Measurements from ENCODE around the gene CAPZB. TPM values are rescaled to one million over a fixed set of nuclear protein-coding genes. Genes with fewer than 3 reads are reported as not detected.
A peak's percentile ranks its signal among the peaks of the same experiment; 100 is the strongest.

CAPZB gene
- polyA plus RNA-seq, 2 donors = 221 to 272 TPM

DNA sequence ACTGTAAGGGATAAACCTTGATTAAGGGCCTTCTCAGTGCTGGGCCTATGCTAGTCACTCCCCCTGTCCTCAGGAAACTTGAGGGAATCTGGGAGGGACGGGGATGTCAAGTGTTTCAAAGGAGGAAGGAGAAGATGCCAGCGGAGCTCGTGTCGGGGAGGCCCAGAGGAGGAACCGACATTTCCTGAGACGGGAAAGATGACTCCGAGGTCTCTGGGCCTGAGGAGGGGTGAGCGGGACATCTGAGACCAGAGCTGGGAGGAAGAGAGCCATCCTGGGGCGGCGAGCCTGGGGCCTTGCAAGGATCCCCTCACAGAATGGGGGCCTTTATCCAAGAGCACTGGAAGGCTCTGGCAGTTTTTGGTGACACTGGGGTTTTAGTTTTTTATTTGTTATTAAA is 162.9 kb downstream of the CAPZB start:
- no peaks in the 10 kb centered on the region for H3K4me1 ChIP-seq (ENCODE audit: control insufficient read depth in 2 of 2, insufficient read depth in 2 of 2, low read length in 1 of 2)
- WGBS, 2 donors = 80 to 83% methylated on average over 10 of the region's 10 CpGs
- peaks cover 13 to 36% of the 10 kb centered on the region in 2 donors for H3K36me3 ChIP-seq (ENCODE audit: control insufficient read depth in 2 of 2, insufficient read depth in 2 of 2, low read length in 1 of 2)
- no peaks in the 10 kb centered on the region for H3K27me3 ChIP-seq (ENCODE audit: control insufficient read depth in 1 of 2, insufficient read depth in 2 of 2, low read length in 2 of 2)
- no peak overlapping the region for H3K27ac ChIP-seq (ENCODE audit: low read depth in 2 of 2, low read length in 1 of 2)
- H3K9me3 ChIP-seq (ENCODE audit: control insufficient read depth in 2 of 2, insufficient read depth in 1 of 2, low read depth in 1 of 2, low read length in 1 of 2) = no peaks in the 10 kb centered on the region
- no peak overlapping the region for H3K4me3 ChIP-seq (ENCODE audit: low read depth in 1 of 2, low read length in 2 of 2)

DNA sequence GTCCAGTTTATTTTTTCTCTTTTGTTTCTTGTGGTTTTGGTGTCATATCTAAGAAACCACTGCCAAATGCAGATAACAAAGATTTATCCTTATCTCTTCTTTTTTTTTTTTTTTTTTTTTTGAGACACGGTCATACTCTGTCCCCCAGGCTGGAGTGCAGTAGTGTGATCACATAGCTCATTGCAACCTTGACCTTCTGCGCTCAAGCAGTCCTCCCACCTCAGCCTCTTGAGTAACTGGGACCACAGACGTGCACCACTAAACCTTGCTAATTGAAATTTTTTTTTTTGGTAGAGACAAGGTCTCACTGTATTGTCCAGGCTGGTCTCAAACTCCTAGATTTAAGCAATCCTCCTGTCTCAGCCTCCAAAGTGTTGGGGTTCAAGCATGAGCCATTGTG is 164.3 kb downstream of the CAPZB start:
- H3K4me3 ChIP-seq (ENCODE audit: low read depth in 1 of 2, low read length in 2 of 2) = no peak overlapping the region
- no peaks in the 10 kb centered on the region for H3K9me3 ChIP-seq (ENCODE audit: control insufficient read depth in 2 of 2, insufficient read depth in 1 of 2, low read depth in 1 of 2, low read length in 1 of 2)
- H3K27me3 ChIP-seq (ENCODE audit: control insufficient read depth in 1 of 2, insufficient read depth in 2 of 2, low read length in 2 of 2) = no peaks in the 10 kb centered on the region
- H3K36me3 ChIP-seq (ENCODE audit: control insufficient read depth in 2 of 2, insufficient read depth in 2 of 2, low read length in 1 of 2) = peaks cover 13 to 27% of the 10 kb centered on the region in 2 donors
- H3K27ac ChIP-seq (ENCODE audit: low read depth in 2 of 2, low read length in 1 of 2) = no peak overlapping the region
- 90 to 94% methylated on average over 2 to 3 of the region's 3 CpGs for WGBS, 2 donors
- H3K4me1 ChIP-seq (ENCODE audit: control insufficient read depth in 2 of 2, insufficient read depth in 2 of 2, low read length in 1 of 2) = no peaks in the 10 kb centered on the region

DNA sequence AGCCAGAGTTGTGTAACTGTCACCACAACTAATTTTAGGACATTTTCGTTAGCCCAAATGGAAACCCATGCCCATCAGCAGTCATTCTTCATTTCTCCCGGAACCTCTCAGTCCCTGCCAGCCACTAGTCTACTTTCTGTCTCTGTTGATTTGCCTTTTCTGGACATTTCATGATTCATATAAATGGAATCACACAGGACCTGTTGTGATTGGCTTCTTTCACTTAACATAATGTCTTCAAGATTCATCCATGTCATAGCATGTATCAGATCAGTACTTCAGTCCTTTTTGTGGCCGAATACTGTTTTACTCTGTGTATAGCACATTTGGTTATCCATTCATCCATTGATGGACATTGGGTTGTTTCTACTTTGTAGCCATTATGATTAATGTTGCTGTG is 166.1 kb downstream of the CAPZB start:
- WGBS, 2 donors = 87 to 92% methylated on average over 3 of the region's 3 CpGs
- peaks cover 4 to 14% of the 10 kb centered on the region in 2 donors for H3K36me3 ChIP-seq (ENCODE audit: control insufficient read depth in 2 of 2, insufficient read depth in 2 of 2, low read length in 1 of 2)

DNA sequence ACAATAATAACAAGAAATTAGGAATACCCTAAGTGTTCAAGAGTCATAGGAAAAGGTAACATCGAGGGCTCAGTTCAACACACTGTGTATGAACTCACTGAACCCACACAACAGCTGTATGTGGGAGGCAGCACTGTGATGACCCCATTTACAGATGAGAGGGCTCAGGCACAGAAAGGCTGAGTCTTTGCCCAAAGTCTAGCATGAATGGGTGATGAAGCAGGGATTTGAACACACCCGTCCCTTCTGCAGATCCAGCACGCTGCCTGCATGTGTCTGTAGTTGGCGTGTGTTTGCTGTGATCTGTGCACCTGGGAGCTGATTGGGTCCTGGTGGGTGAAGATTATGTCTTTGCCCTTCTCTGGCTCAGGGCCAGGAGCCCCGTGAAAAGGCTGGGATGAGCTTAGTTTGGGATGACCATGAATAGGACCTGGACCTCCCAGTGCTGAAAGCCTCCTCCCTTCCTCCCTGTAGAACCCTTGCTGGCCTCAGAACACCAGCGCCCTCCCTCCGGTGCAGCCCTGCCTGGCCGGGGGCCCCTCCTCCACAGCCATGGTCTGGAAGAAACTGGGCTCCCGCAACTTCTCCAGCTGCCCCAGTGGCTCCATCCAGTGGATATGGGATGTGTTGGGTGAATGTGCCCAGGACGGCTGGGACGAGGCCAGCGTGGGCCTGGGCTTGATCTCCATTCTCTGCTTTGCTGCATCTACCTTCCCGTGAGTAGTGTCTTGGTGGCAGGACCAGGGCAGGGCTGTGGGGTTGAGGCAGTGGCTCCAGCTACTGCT is 168.0 kb downstream of the CAPZB start:
- WGBS, 2 donors = 84% methylated on average over 11 to 13 of the region's 13 CpGs

More for the DNA sequence above, 166.1 kb downstream of the CAPZB start:
- no peaks in the 10 kb centered on the region for H3K9me3 ChIP-seq (ENCODE audit: control insufficient read depth in 2 of 2, insufficient read depth in 1 of 2, low read depth in 1 of 2, low read length in 1 of 2)
- H3K27me3 ChIP-seq (ENCODE audit: control insufficient read depth in 1 of 2, insufficient read depth in 2 of 2, low read length in 2 of 2) = no peaks in the 10 kb centered on the region
- H3K27ac ChIP-seq (ENCODE audit: low read depth in 2 of 2, low read length in 1 of 2) = no peak overlapping the region
- H3K4me1 ChIP-seq (ENCODE audit: control insufficient read depth in 2 of 2, insufficient read depth in 2 of 2, low read length in 1 of 2) = peaks cover 0 to 6% of the 10 kb centered on the region in 2 donors
- no peak overlapping the region for H3K4me3 ChIP-seq (ENCODE audit: low read depth in 1 of 2, low read length in 2 of 2)

DNA sequence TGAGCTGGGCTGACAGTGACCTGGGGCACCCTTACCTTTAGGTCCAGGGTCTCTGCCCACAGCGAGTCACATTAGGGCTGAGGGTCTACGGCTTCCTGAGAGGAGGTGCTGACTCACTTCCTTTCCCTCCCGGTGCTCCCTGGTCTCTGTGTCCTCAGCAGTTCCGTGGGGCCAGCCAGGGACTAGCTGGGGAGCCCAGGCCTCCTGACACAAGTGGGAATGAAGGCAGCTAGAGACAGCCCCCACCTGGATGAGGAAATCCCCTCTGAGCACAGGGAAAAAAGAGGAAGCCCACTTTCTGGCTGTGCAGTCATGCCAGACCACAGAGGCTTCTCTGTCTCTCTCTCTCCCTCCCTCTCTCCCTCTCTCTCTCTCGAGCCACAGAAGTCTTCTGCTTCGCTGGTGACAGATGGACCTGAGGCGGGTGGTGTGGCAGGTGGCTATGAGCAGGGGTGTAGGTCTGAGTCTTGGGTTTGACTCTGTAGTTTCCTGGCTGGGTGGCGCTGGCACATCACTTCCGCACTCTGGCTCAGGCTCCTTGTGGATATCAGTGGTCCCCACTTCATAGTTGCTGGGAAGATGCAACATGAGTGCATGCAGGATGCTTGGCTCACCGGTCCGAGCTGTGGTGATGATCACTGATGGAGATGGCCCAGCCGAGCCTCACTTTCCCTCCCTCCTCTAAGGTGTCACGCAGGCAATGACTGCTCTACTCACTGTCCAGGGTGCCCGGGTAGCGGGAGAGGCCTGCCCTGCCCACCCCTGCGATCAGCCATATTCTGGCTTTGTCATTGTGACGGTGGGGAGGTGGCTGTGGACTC is 169.8 kb downstream of the CAPZB start:
- Histone ChIP-seq H3K27ac (ENCODE audit: low read depth in 2 of 2, low read length in 1 of 2) (no peak overlapping the region), H3K4me3 (ENCODE audit: low read depth in 1 of 2, low read length in 2 of 2) (no peak overlapping the region), H3K4me1 (ENCODE audit: control insufficient read depth in 2 of 2, insufficient read depth in 2 of 2, low read length in 1 of 2) (peaks cover 4 to 25% of the 10 kb centered on the region in 2 donors), H3K27me3 (ENCODE audit: control insufficient read depth in 1 of 2, insufficient read depth in 2 of 2, low read length in 2 of 2) (no peaks in the 10 kb centered on the region), H3K9me3 (ENCODE audit: control insufficient read depth in 2 of 2, insufficient read depth in 1 of 2, low read depth in 1 of 2, low read length in 1 of 2) (no peaks in the 10 kb centered on the region), H3K36me3 (ENCODE audit: control insufficient read depth in 2 of 2, insufficient read depth in 2 of 2, low read length in 1 of 2) (peaks cover 0 to 6% of the 10 kb centered on the region in 2 donors)
- WGBS, 2 donors = 70 to 79% methylated on average over 16 to 17 of the region's 17 CpGs

More for the DNA sequence above, 168.0 kb downstream of the CAPZB start:
- no peaks in the 10 kb centered on the region for H3K9me3 ChIP-seq (ENCODE audit: control insufficient read depth in 2 of 2, insufficient read depth in 1 of 2, low read depth in 1 of 2, low read length in 1 of 2)
- H3K36me3 ChIP-seq (ENCODE audit: control insufficient read depth in 2 of 2, insufficient read depth in 2 of 2, low read length in 1 of 2) = peaks cover 0 to 7% of the 10 kb centered on the region in 2 donors
- no peak overlapping the region for H3K4me3 ChIP-seq (ENCODE audit: low read depth in 1 of 2, low read length in 2 of 2)
- H3K27me3 ChIP-seq (ENCODE audit: control insufficient read depth in 1 of 2, insufficient read depth in 2 of 2, low read length in 2 of 2) = no peaks in the 10 kb centered on the region
- H3K4me1 ChIP-seq (ENCODE audit: control insufficient read depth in 2 of 2, insufficient read depth in 2 of 2, low read length in 1 of 2) = peaks cover 4 to 22% of the 10 kb centered on the region in 2 donors
- H3K27ac ChIP-seq (ENCODE audit: low read depth in 2 of 2, low read length in 1 of 2) = no peak overlapping the region

DNA sequence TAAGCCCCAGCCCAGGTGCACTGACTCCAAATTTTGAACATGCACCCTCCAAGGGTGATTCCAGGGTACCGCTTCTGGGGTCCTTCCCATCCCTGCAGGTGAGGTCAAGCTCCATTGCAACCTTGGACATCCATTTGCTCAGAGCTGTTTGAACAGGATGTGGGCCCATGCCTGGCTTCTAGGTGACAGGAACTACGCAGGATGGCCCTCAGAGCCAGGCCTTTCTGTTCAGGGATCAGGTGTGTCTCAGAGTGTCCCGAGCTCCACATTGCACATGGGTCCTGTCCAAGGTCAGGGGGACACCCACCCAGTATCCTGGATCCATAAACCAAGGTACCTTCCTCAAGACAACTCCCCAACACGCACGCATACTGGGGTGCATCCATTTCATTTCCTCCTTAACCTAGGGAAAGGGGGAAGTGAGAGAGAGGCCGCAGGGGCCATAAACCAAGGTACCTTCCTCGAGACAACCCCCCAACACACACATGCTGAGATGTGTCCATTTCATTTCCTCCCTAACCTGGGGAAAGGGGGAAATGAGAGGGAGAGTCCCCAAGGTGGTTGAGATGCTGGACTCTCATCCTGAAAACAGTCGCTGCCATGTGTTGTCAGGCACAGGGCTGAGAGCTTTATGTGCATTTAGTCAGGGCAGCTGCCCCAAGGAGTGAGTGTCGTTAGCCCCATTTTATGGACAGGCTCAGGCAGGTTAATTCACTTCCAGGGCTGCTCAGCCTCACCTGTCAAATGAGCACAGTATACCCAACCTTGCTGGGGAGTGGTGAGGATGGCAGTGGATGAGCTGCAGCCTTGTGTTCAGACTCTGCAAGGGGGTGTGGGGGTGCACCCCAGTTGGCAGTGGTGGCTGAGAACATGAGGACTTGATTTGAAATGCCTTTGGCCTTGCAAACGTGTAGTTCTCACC is 171.1 kb downstream of the CAPZB start:
- Histone ChIP-seq H3K4me3 (ENCODE audit: low read depth in 1 of 2, low read length in 2 of 2) (no peak overlapping the region), H3K4me1 (ENCODE audit: control insufficient read depth in 2 of 2, insufficient read depth in 2 of 2, low read length in 1 of 2) (peaks cover 4 to 26% of the 10 kb centered on the region in 2 donors), H3K27ac (ENCODE audit: low read depth in 2 of 2, low read length in 1 of 2) (no peak overlapping the region), H3K36me3 (ENCODE audit: control insufficient read depth in 2 of 2, insufficient read depth in 2 of 2, low read length in 1 of 2) (peaks cover 0 to 6% of the 10 kb centered on the region in 2 donors), H3K27me3 (ENCODE audit: control insufficient read depth in 1 of 2, insufficient read depth in 2 of 2, low read length in 2 of 2) (no peaks in the 10 kb centered on the region), H3K9me3 (ENCODE audit: control insufficient read depth in 2 of 2, insufficient read depth in 1 of 2, low read depth in 1 of 2, low read length in 1 of 2) (no peaks in the 10 kb centered on the region)
- WGBS, 2 donors = 79 to 85% methylated on average over 10 of the region's 10 CpGs

DNA sequence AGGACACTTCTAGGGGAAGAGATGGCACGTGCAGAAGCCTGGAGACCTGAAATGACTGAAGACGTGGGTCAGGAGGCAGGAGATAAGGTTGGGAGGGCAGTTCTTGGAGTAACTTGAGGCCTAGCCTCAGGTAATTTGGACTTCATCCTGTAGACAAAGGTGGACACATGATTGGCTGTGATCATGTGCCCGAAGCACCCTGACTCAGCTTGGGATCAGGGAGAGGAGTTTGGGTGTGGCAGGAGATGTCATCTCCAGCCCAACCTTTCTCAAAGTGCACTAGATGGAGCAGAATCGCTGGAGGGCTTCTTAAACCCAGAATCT is 171.7 kb downstream of the CAPZB start:
- 73 to 85% methylated on average over 4 of the region's 4 CpGs for WGBS, 2 donors
- no peak overlapping the region for H3K27ac ChIP-seq (ENCODE audit: low read depth in 2 of 2, low read length in 1 of 2)
- no peaks in the 10 kb centered on the region for H3K27me3 ChIP-seq (ENCODE audit: control insufficient read depth in 1 of 2, insufficient read depth in 2 of 2, low read length in 2 of 2)
- H3K4me3 ChIP-seq (ENCODE audit: low read depth in 1 of 2, low read length in 2 of 2) = no peak overlapping the region
- H3K4me1 ChIP-seq (ENCODE audit: control insufficient read depth in 2 of 2, insufficient read depth in 2 of 2, low read length in 1 of 2) = peaks cover 4 to 26% of the 10 kb centered on the region in 2 donors
- no peaks in the 10 kb centered on the region for H3K9me3 ChIP-seq (ENCODE audit: control insufficient read depth in 2 of 2, insufficient read depth in 1 of 2, low read depth in 1 of 2, low read length in 1 of 2)
- H3K36me3 ChIP-seq (ENCODE audit: control insufficient read depth in 2 of 2, insufficient read depth in 2 of 2, low read length in 1 of 2) = peaks cover 0 to 6% of the 10 kb centered on the region in 2 donors

DNA sequence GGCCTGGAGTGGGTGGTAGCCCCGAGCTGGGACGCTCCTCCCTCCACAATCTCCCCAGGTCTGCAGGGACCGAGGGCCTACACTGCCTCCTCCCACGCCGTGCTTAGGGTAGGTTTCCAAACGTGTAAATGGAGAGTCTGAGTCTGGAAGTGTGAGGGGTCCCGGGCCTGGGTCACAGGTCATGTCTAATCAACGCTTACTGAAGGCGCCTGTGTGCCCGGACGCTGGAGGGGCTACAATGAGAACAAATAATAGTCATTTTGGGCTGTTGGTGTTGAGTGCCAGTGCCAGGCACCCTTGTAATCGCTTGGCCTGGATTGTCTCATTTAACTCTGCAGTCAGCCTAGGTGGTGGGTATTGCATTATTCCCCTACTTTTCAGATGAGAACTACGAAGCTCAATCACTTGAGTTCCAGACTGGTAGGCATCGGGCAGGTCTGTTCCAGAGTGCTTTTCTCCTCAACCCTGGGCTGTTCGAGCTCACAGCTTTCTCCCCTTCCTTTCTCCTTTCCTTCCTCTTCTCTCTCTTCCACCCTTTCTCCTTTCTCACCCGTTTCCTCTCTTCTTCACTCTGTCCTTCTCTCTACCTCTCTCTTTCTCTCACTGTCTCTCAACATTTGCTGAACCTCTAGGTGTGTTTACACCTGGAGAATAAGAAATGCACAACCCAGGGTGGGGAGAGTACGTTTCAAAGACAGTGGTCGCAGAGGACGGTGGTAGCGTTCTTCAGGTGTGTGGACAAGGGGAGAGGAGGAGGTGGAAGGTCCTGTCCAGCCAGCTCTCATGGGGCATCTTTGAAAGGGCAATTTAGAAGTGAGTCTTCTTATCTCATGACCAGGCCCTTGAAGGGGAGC is 172.3 kb downstream of the CAPZB start:
- peaks cover 3 to 8% of the 10 kb centered on the region in 2 donors for H3K36me3 ChIP-seq (ENCODE audit: control insufficient read depth in 2 of 2, insufficient read depth in 2 of 2, low read length in 1 of 2)
- H3K4me3 ChIP-seq (ENCODE audit: low read depth in 1 of 2, low read length in 2 of 2) = peak overlapping the region; percentile 69 to 86
- 41 to 42% methylated on average over 20 of the region's 20 CpGs for WGBS, 2 donors
- peaks cover 4 to 26% of the 10 kb centered on the region in 2 donors for H3K4me1 ChIP-seq (ENCODE audit: control insufficient read depth in 2 of 2, insufficient read depth in 2 of 2, low read length in 1 of 2)
- no peaks in the 10 kb centered on the region for H3K9me3 ChIP-seq (ENCODE audit: control insufficient read depth in 2 of 2, insufficient read depth in 1 of 2, low read depth in 1 of 2, low read length in 1 of 2)
- H3K27me3 ChIP-seq (ENCODE audit: control insufficient read depth in 1 of 2, insufficient read depth in 2 of 2, low read length in 2 of 2) = no peaks in the 10 kb centered on the region
- H3K27ac ChIP-seq (ENCODE audit: low read depth in 2 of 2, low read length in 1 of 2) = peak overlapping the region; percentile 71 to 84

Data from esophagus (tissue), 2 donors.